ENCODE data around the gene THSD4. TPM values are rescaled to one million over a fixed set of nuclear protein-coding genes. Genes with fewer than 3 reads are reported as not detected.

The THSD4 gene
- polyA plus RNA-seq, 1 donor (not counting 4 experiments of a cell fraction or from before 2014, with no cell fraction given) = 24.5 TPM

DNA sequence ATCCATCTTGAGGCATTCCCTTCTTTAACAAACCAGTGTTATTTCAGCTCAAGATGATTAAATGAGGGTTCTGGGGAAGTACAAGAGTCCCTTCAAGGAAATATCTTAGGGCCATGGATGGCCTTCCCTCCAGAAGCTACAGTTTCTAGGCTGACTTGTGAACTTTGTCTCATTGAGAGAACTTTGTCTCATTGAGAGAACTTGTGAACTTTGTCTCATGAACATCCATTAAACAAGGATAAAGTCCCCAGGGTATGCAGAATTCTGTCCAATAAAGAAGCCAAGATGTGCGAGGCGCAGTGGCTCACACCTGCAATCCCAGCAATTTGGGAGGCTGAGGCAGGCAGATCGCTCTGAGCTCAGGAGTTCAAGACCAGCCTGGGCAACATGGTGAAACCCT, 341.5 kb downstream of the THSD4 start:
- Histone ChIP-seq H3K4me2 (ENCODE audit: control insufficient read depth, extremely low read depth, insufficient read depth, low read depth, low read length) (no peak overlapping the region), H3K4me3 (ENCODE audit: control insufficient read depth in 2 of 3, extremely low read depth in 1 of 3, insufficient read depth in 2 of 3, low read depth in 1 of 3, low read length in 3 of 3) (no peak overlapping the region), H4K20me1 (ENCODE audit: control insufficient read depth, extremely low read depth, insufficient read depth, low read length) (no peaks in the 10 kb centered on the region), H3K27ac (ENCODE audit: control insufficient read depth, insufficient read depth, low read length) (no peak overlapping the region), H3K79me2 (ENCODE audit: control insufficient read depth, insufficient read depth, low read length) (peaks cover 2% of the 10 kb centered on the region), H3K36me3 (ENCODE audit: control insufficient read depth in 2 of 2, extremely low read depth in 1 of 2, insufficient read depth in 2 of 2, low read length in 2 of 2) (peaks cover 0 to 3% of the 10 kb centered on the region in 2 experiments), H2AFZ (ENCODE audit: control insufficient read depth, low read length) (no peak overlapping the region), H3K9me3 (ENCODE audit: control insufficient read depth, low read depth, low read length) (no peaks in the 10 kb centered on the region), H3K27me3 (ENCODE audit: control insufficient read depth, extremely low read depth, insufficient read depth, low read length) (no peaks in the 10 kb centered on the region), H3K4me1 (ENCODE audit: control insufficient read depth, extremely low read depth, insufficient read depth, low read length) (peaks cover 7% of the 10 kb centered on the region), H3K9ac (ENCODE audit: control insufficient read depth, extremely low read depth, insufficient read depth, low read length) (no peak overlapping the region), H3K9me1 (ENCODE audit: control insufficient read depth, extremely low read depth, insufficient read depth, low read length) (peaks cover 2% of the 10 kb centered on the region)
- no peak for FAIRE-seq
- DNase-seq (ENCODE audit: low read depth, low spot score) = no peak
- TF ChIP-seq, protein P1, sequence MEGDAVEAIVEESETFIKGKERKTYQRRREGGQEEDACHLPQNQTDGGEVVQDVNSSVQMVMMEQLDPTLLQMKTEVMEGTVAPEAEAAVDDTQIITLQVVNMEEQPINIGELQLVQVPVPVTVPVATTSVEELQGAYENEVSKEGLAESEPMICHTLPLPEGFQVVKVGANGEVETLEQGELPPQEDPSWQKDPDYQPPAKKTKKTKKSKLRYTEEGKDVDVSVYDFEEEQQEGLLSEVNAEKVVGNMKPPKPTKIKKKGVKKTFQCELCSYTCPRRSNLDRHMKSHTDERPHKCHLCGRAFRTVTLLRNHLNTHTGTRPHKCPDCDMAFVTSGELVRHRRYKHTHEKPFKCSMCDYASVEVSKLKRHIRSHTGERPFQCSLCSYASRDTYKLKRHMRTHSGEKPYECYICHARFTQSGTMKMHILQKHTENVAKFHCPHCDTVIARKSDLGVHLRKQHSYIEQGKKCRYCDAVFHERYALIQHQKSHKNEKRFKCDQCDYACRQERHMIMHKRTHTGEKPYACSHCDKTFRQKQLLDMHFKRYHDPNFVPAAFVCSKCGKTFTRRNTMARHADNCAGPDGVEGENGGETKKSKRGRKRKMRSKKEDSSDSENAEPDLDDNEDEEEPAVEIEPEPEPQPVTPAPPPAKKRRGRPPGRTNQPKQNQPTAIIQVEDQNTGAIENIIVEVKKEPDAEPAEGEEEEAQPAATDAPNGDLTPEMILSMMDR (optimal IDR thresholded peaks at IDR 0.05 in 1 of 3, IDR thresholded peaks at IDR 0.05 in 1 of 3, conservative IDR thresholded peaks at IDR 0.05 in 1 of 3; ENCODE audit: extremely low read depth in 1 of 3, insufficient read depth in 2 of 3, low read length in 3 of 3) = no peak
- TF ChIP-seq EZH2 (IDR thresholded peaks at IDR 0.05; ENCODE audit: low read length) = no peak
- dilution Hi-C loops (cut with MboI; ENCODE audit: extremely low pct_ligation_motif_present, low sequenced_read_pairs) = no loop called here

DNA sequence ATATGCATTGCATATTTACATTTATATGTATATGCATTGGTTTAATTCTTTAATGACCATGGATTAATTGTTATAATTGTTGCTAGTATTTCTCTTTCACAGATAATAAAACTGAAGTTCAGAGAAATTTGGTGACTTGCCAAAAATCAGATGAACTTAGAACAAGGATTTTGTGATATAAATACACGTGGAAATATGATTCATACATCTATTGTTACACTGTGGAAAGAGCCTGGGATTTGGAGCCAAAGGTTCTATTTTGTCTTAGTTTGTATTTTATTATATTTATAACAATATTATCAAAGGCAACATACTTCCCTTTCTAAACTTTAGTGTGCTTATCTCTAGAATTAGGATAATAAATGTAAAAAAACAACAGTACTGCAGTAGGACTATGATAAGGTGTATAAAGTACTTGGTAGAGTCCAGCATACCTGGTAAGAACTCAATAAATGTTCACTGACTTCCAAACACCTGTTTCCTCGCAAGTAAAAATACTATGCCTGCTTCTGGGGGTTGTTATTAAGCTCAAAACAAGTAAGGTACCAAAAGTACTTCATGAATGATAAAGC, 342.9 kb downstream of the THSD4 start:
- no peak overlapping the region for H2AFZ ChIP-seq (ENCODE audit: control insufficient read depth, low read length)
- FAIRE-seq (no peak), DNase-seq (ENCODE audit: low read depth, low spot score) (no peak)
- dilution Hi-C loops (cut with MboI; ENCODE audit: extremely low pct_ligation_motif_present, low sequenced_read_pairs) = no loop called here
- no peaks in the 10 kb centered on the region for H3K9me3 ChIP-seq (ENCODE audit: control insufficient read depth, low read depth, low read length)
- TF ChIP-seq, protein P1 (optimal IDR thresholded peaks at IDR 0.05 in 1 of 3, IDR thresholded peaks at IDR 0.05 in 1 of 3, conservative IDR thresholded peaks at IDR 0.05 in 1 of 3; ENCODE audit: extremely low read depth in 1 of 3, insufficient read depth in 2 of 3, low read length in 3 of 3) = no peak
- no peak for TF ChIP-seq EZH2 (IDR thresholded peaks at IDR 0.05; ENCODE audit: low read length)
- no peaks in the 10 kb centered on the region for H3K79me2 ChIP-seq (ENCODE audit: control insufficient read depth, insufficient read depth, low read length)
- no peak overlapping the region for H3K4me3 ChIP-seq (ENCODE audit: control insufficient read depth in 2 of 3, extremely low read depth in 1 of 3, insufficient read depth in 2 of 3, low read depth in 1 of 3, low read length in 3 of 3)
- no peaks in the 10 kb centered on the region for H3K36me3 ChIP-seq (ENCODE audit: control insufficient read depth in 2 of 2, extremely low read depth in 1 of 2, insufficient read depth in 2 of 2, low read length in 2 of 2)
- no peaks in the 10 kb centered on the region for H3K27me3 ChIP-seq (ENCODE audit: control insufficient read depth, extremely low read depth, insufficient read depth, low read length)
- H3K4me1 ChIP-seq (ENCODE audit: control insufficient read depth, extremely low read depth, insufficient read depth, low read length) = peaks cover 7% of the 10 kb centered on the region
- no peaks in the 10 kb centered on the region for H4K20me1 ChIP-seq (ENCODE audit: control insufficient read depth, extremely low read depth, insufficient read depth, low read length)
- peaks cover 2% of the 10 kb centered on the region for H3K9me1 ChIP-seq (ENCODE audit: control insufficient read depth, extremely low read depth, insufficient read depth, low read length)
- H3K9ac ChIP-seq (ENCODE audit: control insufficient read depth, extremely low read depth, insufficient read depth, low read length) = no peak overlapping the region
- H3K4me2 ChIP-seq (ENCODE audit: control insufficient read depth, extremely low read depth, insufficient read depth, low read depth, low read length) = no peak overlapping the region
- no peak overlapping the region for H3K27ac ChIP-seq (ENCODE audit: control insufficient read depth, insufficient read depth, low read length)
